ENCODE measurements around the gene AMBRA1. TPM values are rescaled to one million over a fixed set of nuclear protein-coding genes. Genes with fewer than 3 reads are reported as not detected.

AMBRA1 gene
- total RNA-seq, 1 donor from 2014 or later: 29.4 TPM

- Histone ChIP-seq H2AFZ (ENCODE audit: low read depth, low read length) (no peak overlapping the region), H3K4me1 (ENCODE audit: insufficient read depth, low read length) (no peaks in the 10 kb centered on the region), H3K79me2 (ENCODE audit: insufficient read depth, low read length) (no peaks in the 10 kb centered on the region), H3K4me2 (ENCODE audit: low read length) (no peak overlapping the region), H3K27me3 (ENCODE audit: insufficient read depth, low read length) (no peaks in the 10 kb centered on the region), H3K36me3 (ENCODE audit: insufficient read depth, low read length) (no peaks in the 10 kb centered on the region), H4K20me1 (ENCODE audit: insufficient read depth, low read length) (peaks cover 56% of the 10 kb centered on the region), H3K27ac (ENCODE audit: low read depth, low read length) (no peak overlapping the region), H3K9me3 (ENCODE audit: insufficient read depth, low read depth, low read length) (no peaks in the 10 kb centered on the region), H3K9ac (ENCODE audit: low read length) (no peak overlapping the region), H3K4me3 (ENCODE audit: insufficient read depth, low read depth, low read length) (no peak overlapping the region)
- FAIRE-seq (no peak), DNase-seq (ENCODE audit: low read depth) (no peak)
- no peak for TF ChIP-seq CTCF (IDR thresholded peaks at IDR 0.05; ENCODE audit: insufficient read depth, low read depth, low read length)
- no peak for TF ChIP-seq EZH2 (IDR thresholded peaks at IDR 0.05; ENCODE audit: insufficient read depth, low read length)
- Mint-ChIP-seq H3K36me3 (ENCODE audit: low read depth, unreplicated experiment) (peaks cover 11% of the 10 kb centered on the region), H3K4me3 (ENCODE audit: unreplicated experiment) (no peak overlapping the region), H3K27ac (ENCODE audit: unreplicated experiment) (no peak overlapping the region), H3K4me1 (ENCODE audit: low read depth, unreplicated experiment) (peaks cover 4% of the 10 kb centered on the region), H3K9me3 (ENCODE audit: unreplicated experiment) (no peaks in the 10 kb centered on the region), H3K27me3 (ENCODE audit: low read depth, unreplicated experiment) (no peaks in the 10 kb centered on the region)
Measured at GRCh38 chr11:46479601-46480000, 114.2 kb downstream of the AMBRA1 start.

GRCh38 chr11:46478196-46478595 is 115.6 kb downstream of the AMBRA1 start:
- Mint-ChIP-seq H3K36me3 (ENCODE audit: low read depth, unreplicated experiment) (peaks cover 7% of the 10 kb centered on the region), H3K4me1 (ENCODE audit: low read depth, unreplicated experiment) (peaks cover 4% of the 10 kb centered on the region), H3K27ac (ENCODE audit: unreplicated experiment) (no peak overlapping the region), H3K9me3 (ENCODE audit: unreplicated experiment) (no peaks in the 10 kb centered on the region), H3K27me3 (ENCODE audit: low read depth, unreplicated experiment) (no peaks in the 10 kb centered on the region), H3K4me3 (ENCODE audit: unreplicated experiment) (no peak overlapping the region)
- Histone ChIP-seq H3K4me1 (ENCODE audit: insufficient read depth, low read length) (no peaks in the 10 kb centered on the region), H4K20me1 (ENCODE audit: insufficient read depth, low read length) (peaks cover 64% of the 10 kb centered on the region), H3K79me2 (ENCODE audit: insufficient read depth, low read length) (no peaks in the 10 kb centered on the region), H2AFZ (ENCODE audit: low read depth, low read length) (no peak overlapping the region), H3K9ac (ENCODE audit: low read length) (no peak overlapping the region), H3K4me3 (ENCODE audit: insufficient read depth, low read depth, low read length) (no peak overlapping the region), H3K27me3 (ENCODE audit: insufficient read depth, low read length) (no peaks in the 10 kb centered on the region), H3K27ac (ENCODE audit: low read depth, low read length) (no peak overlapping the region), H3K4me2 (ENCODE audit: low read length) (no peak overlapping the region), H3K9me3 (ENCODE audit: insufficient read depth, low read depth, low read length) (no peaks in the 10 kb centered on the region), H3K36me3 (ENCODE audit: insufficient read depth, low read length) (no peaks in the 10 kb centered on the region)
- FAIRE-seq (no peak), DNase-seq (ENCODE audit: low read depth) (no peak)
- TF ChIP-seq EZH2 (IDR thresholded peaks at IDR 0.05; ENCODE audit: insufficient read depth, low read length) (no peak), CTCF (IDR thresholded peaks at IDR 0.05; ENCODE audit: insufficient read depth, low read depth, low read length) (no peak)

- H3K4me1 ChIP-seq (ENCODE audit: insufficient read depth, low read length): no peaks in the 10 kb centered on the region
- no peak overlapping the region for H3K27ac Mint-ChIP-seq (ENCODE audit: unreplicated experiment)
- no peak for FAIRE-seq
Measured at GRCh38 chr11:46477136-46477535, 116.7 kb downstream of the AMBRA1 start.

More at GRCh38 chr11:46477136-46477535, 116.7 kb downstream of the AMBRA1 start:
- Histone ChIP-seq H3K79me2 (ENCODE audit: insufficient read depth, low read length) (no peaks in the 10 kb centered on the region), H3K36me3 (ENCODE audit: insufficient read depth, low read length) (no peaks in the 10 kb centered on the region), H3K9me3 (ENCODE audit: insufficient read depth, low read depth, low read length) (no peaks in the 10 kb centered on the region), H3K4me3 (ENCODE audit: insufficient read depth, low read depth, low read length) (no peak overlapping the region), H3K27ac (ENCODE audit: low read depth, low read length) (no peak overlapping the region), H3K9ac (ENCODE audit: low read length) (no peak overlapping the region), H4K20me1 (ENCODE audit: insufficient read depth, low read length) (peaks cover 74% of the 10 kb centered on the region), H3K4me2 (ENCODE audit: low read length) (no peak overlapping the region), H2AFZ (ENCODE audit: low read depth, low read length) (no peak overlapping the region), H3K27me3 (ENCODE audit: insufficient read depth, low read length) (no peaks in the 10 kb centered on the region)
- Mint-ChIP-seq H3K27me3 (ENCODE audit: low read depth, unreplicated experiment) (no peaks in the 10 kb centered on the region), H3K36me3 (ENCODE audit: low read depth, unreplicated experiment) (peaks cover 7% of the 10 kb centered on the region), H3K9me3 (ENCODE audit: unreplicated experiment) (no peaks in the 10 kb centered on the region), H3K4me1 (ENCODE audit: low read depth, unreplicated experiment) (peaks cover 14% of the 10 kb centered on the region), H3K4me3 (ENCODE audit: unreplicated experiment) (no peak overlapping the region)
- TF ChIP-seq EZH2 (IDR thresholded peaks at IDR 0.05; ENCODE audit: insufficient read depth, low read length) (no peak), CTCF (IDR thresholded peaks at IDR 0.05; ENCODE audit: insufficient read depth, low read depth, low read length) (no peak)
- no peak for DNase-seq (ENCODE audit: low read depth)
